ENCODE data around the gene TUBGCP4. TPM values are rescaled to one million over a fixed set of nuclear protein-coding genes. Genes with fewer than 3 reads are reported as not detected.

TUBGCP4 gene
- total RNA-seq, 5 donors from 2014 or later (not counting 1 experiment from before 2014, with no cell fraction given) = 10.4 to 24.3 (median 21.3) TPM

- H3K4me1 Mint-ChIP-seq = no peaks in the 10 kb centered on the region
- no peak for ATAC-seq (replicated peaks in 1 of 4)
- WGBS (ENCODE audit: insufficient coverage) = 100% methylated on average over 1 of the region's 2 CpGs
Measured at GRCh38 chr15:43346305-43346704, 24.6 kb upstream of the TUBGCP4 start.

GRCh38 chr15:43347114-43347513, 23.8 kb upstream of the TUBGCP4 start:
- no peak overlapping the region for H3K27ac ChIP-seq (ENCODE audit: low read length)
- no peak overlapping the region for H3K27ac Mint-ChIP-seq
- no peaks in the 10 kb centered on the region for H3K4me1 ChIP-seq (ENCODE audit: control insufficient read depth in 1 of 2, extremely low read depth in 1 of 2, insufficient read depth in 2 of 2, low read length in 2 of 2)
- DNase-seq (no peak), ATAC-seq (replicated peaks in 1 of 4) (no peak)
- H3K4me1 Mint-ChIP-seq = no peaks in the 10 kb centered on the region
- peaks cover 42% of the 10 kb centered on the region for H3K36me3 Mint-ChIP-seq
- H3K4me3 ChIP-seq (ENCODE audit: control insufficient read depth in 1 of 2, extremely low read depth in 1 of 2, low read length in 1 of 2) = no peak overlapping the region
- CTCF ChIA-PET = interaction anchor here in 1 of 2 donors (0.6 kb wide), 1 partner anchor 1972 kb away, joined by 5 read pairs; no protein-coding TSS in a partner anchor
- no peaks in the 10 kb centered on the region for H3K27me3 ChIP-seq (replicated peaks in 1 of 2; ENCODE audit: control insufficient read depth in 2 of 2, extremely low read depth in 1 of 2, insufficient read depth in 2 of 2, low read length in 1 of 2)
- H3K9me3 ChIP-seq = no peaks in the 10 kb centered on the region
- no peak overlapping the region for H3K4me3 Mint-ChIP-seq
- POLR2A ChIA-PET = no interaction called here
- H3K27me3 Mint-ChIP-seq = no peaks in the 10 kb centered on the region
- WGBS (ENCODE audit: insufficient coverage) = 83% methylated on average over 1 of the region's 3 CpGs
- H3K36me3 ChIP-seq (ENCODE audit: control insufficient read depth in 2 of 2, extremely low read depth in 1 of 2, insufficient read depth in 1 of 2, low read length in 1 of 2) = peaks cover 3 to 10% of the 10 kb centered on the region in 2 donors
- H3K9me3 Mint-ChIP-seq = no peaks in the 10 kb centered on the region

More at GRCh38 chr15:43346305-43346704, 24.6 kb upstream of the TUBGCP4 start:
- no peak overlapping the region for H3K4me3 ChIP-seq (ENCODE audit: control insufficient read depth in 1 of 2, extremely low read depth in 1 of 2, low read length in 1 of 2)
- CTCF ChIA-PET = no interaction called here
- Mint-ChIP-seq H3K9me3 (no peaks in the 10 kb centered on the region), H3K36me3 (peaks cover 36% of the 10 kb centered on the region), H3K4me3 (no peak overlapping the region), H3K27ac (no peak overlapping the region), H3K27me3 (no peaks in the 10 kb centered on the region)
- no peaks in the 10 kb centered on the region for H3K4me1 ChIP-seq (ENCODE audit: control insufficient read depth in 1 of 2, extremely low read depth in 1 of 2, insufficient read depth in 2 of 2, low read length in 2 of 2)
- H3K9me3 ChIP-seq = no peaks in the 10 kb centered on the region
- POLR2A ChIA-PET = no interaction called here
- DNase-seq = no peak
- no peak overlapping the region for H3K27ac ChIP-seq (ENCODE audit: low read length)
- H3K27me3 ChIP-seq (replicated peaks in 1 of 2; ENCODE audit: control insufficient read depth in 2 of 2, extremely low read depth in 1 of 2, insufficient read depth in 2 of 2, low read length in 1 of 2) = no peaks in the 10 kb centered on the region
- H3K36me3 ChIP-seq (ENCODE audit: control insufficient read depth in 2 of 2, extremely low read depth in 1 of 2, insufficient read depth in 1 of 2, low read length in 1 of 2) = peaks cover 3 to 13% of the 10 kb centered on the region in 2 donors

DNA sequence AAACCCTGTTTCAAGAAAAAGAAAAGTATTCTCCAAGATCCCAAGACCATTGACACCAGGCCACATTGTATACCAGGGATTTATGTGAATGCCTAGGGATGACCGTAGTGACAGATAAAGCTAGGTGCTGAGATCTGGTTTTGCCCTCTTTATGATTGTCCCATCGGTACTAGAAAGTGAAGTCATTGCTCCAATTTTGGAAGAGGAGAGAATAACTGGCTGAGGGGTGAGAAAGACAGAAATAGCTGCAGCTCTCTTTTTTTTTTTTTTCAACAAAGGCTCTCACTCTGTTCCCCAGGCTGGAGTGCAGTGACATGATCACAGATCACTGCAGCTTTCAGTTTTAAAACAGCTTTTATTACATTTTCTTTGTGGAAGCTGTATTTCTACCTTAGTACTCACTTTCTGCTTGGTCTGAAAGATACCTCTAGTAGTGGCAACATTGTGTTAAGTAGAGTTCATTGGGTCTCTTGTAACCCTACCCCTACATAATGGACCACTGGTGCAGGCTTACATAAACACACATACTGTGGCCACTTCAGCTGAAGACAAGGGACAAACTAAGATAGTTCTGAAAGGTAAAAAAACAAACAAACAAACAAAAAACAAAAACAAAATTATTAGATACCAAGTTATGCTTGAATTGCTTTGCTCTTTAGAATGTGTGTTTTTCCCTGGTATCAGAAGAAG, 18.1 kb upstream of the TUBGCP4 start:
- H3K27ac ChIP-seq (ENCODE audit: low read length) = no peak overlapping the region
- CTCF ChIA-PET = no interaction called here
- no peak overlapping the region for H3K4me3 Mint-ChIP-seq
- no peaks in the 10 kb centered on the region for H3K27me3 Mint-ChIP-seq
- POLR2A ChIA-PET = no interaction called here
- peaks cover 6% of the 10 kb centered on the region in 2 experiments for H3K4me1 ChIP-seq (ENCODE audit: control insufficient read depth in 1 of 2, extremely low read depth in 1 of 2, insufficient read depth in 2 of 2, low read length in 2 of 2)
- ATAC-seq (replicated peaks in 1 of 4) = no peak
- H3K27me3 ChIP-seq (replicated peaks in 1 of 2; ENCODE audit: control insufficient read depth in 2 of 2, extremely low read depth in 1 of 2, insufficient read depth in 2 of 2, low read length in 1 of 2) = no peaks in the 10 kb centered on the region
- WGBS (ENCODE audit: insufficient coverage) = no CpG with 5 or more reads among the region's 2 CpGs
- no peaks in the 10 kb centered on the region for H3K9me3 ChIP-seq
- H3K4me3 ChIP-seq (ENCODE audit: control insufficient read depth in 1 of 2, extremely low read depth in 1 of 2, low read length in 1 of 2) = no peak overlapping the region
- no peak for DNase-seq
- peak overlapping the region in 1 of 2 donors; percentile 49 for H3K27ac Mint-ChIP-seq
- peaks cover 16 to 34% (median 18%) of the 10 kb centered on the region in 3 donors for H3K4me1 Mint-ChIP-seq
- peaks cover 0 to 4% (median 1%) of the 10 kb centered on the region in 3 donors for H3K9me3 Mint-ChIP-seq
- H3K36me3 Mint-ChIP-seq = peaks cover 43% of the 10 kb centered on the region
- H3K36me3 ChIP-seq (ENCODE audit: control insufficient read depth in 2 of 2, extremely low read depth in 1 of 2, insufficient read depth in 1 of 2, low read length in 1 of 2) = peaks cover 0 to 5% of the 10 kb centered on the region in 2 donors

- H3K4me1 Mint-ChIP-seq = peaks cover 0 to 9% (median 0%) of the 10 kb centered on the region in 3 donors
- H3K4me1 ChIP-seq (ENCODE audit: control insufficient read depth in 1 of 2, extremely low read depth in 1 of 2, insufficient read depth in 2 of 2, low read length in 2 of 2) = no peaks in the 10 kb centered on the region
- ChIA-PET CTCF (interaction anchor here in 1 of 2 donors (1.2 kb wide), 1 partner anchor 15 kb away, joined by 3 read pairs; no protein-coding TSS in a partner anchor), POLR2A (interaction anchor here in 1 of 2 donors (0.6 kb wide), 1 partner anchor 68 kb away, joined by 4 read pairs; no protein-coding TSS in a partner anchor)
- WGBS (ENCODE audit: insufficient coverage) = no CpG with 5 or more reads among the region's 4 CpGs
- no peak overlapping the region for H3K27ac ChIP-seq (ENCODE audit: low read length)
- ATAC-seq (replicated peaks in 1 of 4) = no peak
- no peaks in the 10 kb centered on the region for H3K27me3 ChIP-seq (replicated peaks in 1 of 2; ENCODE audit: control insufficient read depth in 2 of 2, extremely low read depth in 1 of 2, insufficient read depth in 2 of 2, low read length in 1 of 2)
- H3K27me3 Mint-ChIP-seq = no peaks in the 10 kb centered on the region
- no peak overlapping the region for H3K4me3 Mint-ChIP-seq
- no peak for DNase-seq
- H3K4me3 ChIP-seq (ENCODE audit: control insufficient read depth in 1 of 2, extremely low read depth in 1 of 2, low read length in 1 of 2) = no peak overlapping the region
- H3K9me3 Mint-ChIP-seq = peaks cover 20 to 56% (median 53%) of the 10 kb centered on the region in 3 donors
- H3K27ac Mint-ChIP-seq = no peak overlapping the region
- H3K9me3 ChIP-seq = peaks cover 13% of the 10 kb centered on the region
- peaks cover 75% of the 10 kb centered on the region for H3K36me3 Mint-ChIP-seq
- peaks cover 0 to 13% of the 10 kb centered on the region in 2 donors for H3K36me3 ChIP-seq (ENCODE audit: control insufficient read depth in 2 of 2, extremely low read depth in 1 of 2, insufficient read depth in 1 of 2, low read length in 1 of 2)
Measured at GRCh38 chr15:43360821-43361220, 10.1 kb upstream of the TUBGCP4 start.

DNA sequence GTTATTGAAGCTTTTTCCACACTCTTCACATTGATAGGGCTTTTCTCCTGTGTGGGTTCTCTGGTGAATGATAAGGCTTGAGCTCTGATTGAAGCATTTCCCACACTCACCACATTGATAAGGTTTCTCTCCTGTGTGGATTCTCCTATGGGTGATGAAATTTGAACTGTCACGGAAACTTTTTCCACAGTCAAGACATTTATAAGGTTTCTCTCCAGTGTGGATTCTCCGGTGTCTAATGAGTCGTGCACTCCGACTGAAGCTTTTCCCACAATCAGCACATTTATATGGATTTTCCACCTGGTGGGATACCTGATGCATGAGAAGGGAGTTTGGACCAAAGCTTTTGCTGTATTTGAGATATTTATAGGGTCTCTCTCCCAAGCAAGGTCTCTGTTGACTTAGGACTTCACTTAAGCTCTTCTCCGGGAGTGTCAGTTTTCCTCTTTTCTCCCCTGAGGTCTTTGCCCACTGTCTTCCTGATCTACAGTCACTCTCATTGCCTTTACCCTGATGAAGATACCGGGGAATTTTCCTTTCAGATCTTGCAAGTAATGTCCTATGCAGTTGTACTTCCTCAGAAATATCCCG, 9.5 kb upstream of the TUBGCP4 start:
- DNase-seq = no peak
- WGBS (ENCODE audit: insufficient coverage) = 100% methylated on average over 1 of the region's 7 CpGs
- no peaks in the 10 kb centered on the region for H3K27me3 Mint-ChIP-seq
- H3K27ac Mint-ChIP-seq = no peak overlapping the region
- peaks cover 22 to 62% (median 54%) of the 10 kb centered on the region in 3 donors for H3K9me3 Mint-ChIP-seq
- no peaks in the 10 kb centered on the region for H3K27me3 ChIP-seq (replicated peaks in 1 of 2; ENCODE audit: control insufficient read depth in 2 of 2, extremely low read depth in 1 of 2, insufficient read depth in 2 of 2, low read length in 1 of 2)
- peaks cover 5 to 14% of the 10 kb centered on the region in 2 donors for H3K36me3 ChIP-seq (ENCODE audit: control insufficient read depth in 2 of 2, extremely low read depth in 1 of 2, insufficient read depth in 1 of 2, low read length in 1 of 2)
- peaks cover 76% of the 10 kb centered on the region for H3K36me3 Mint-ChIP-seq
- H3K4me1 ChIP-seq (ENCODE audit: control insufficient read depth in 1 of 2, extremely low read depth in 1 of 2, insufficient read depth in 2 of 2, low read length in 2 of 2) = no peaks in the 10 kb centered on the region
- no peak overlapping the region for H3K4me3 ChIP-seq (ENCODE audit: control insufficient read depth in 1 of 2, extremely low read depth in 1 of 2, low read length in 1 of 2)
- ChIA-PET CTCF (interaction anchor here in 1 of 2 donors (1.2 to 1.7 kb wide), 2 partner anchors 9 to 15 kb away, joined by 3 to 4 read pairs; partner anchors contain the start of genes TUBGCP4 and ZSCAN29), POLR2A (interaction anchor here in 1 of 2 donors (0.6 kb wide), 1 partner anchor 67 kb away, joined by 4 read pairs; no protein-coding TSS in a partner anchor)
- peaks cover 13% of the 10 kb centered on the region for H3K9me3 ChIP-seq
- no peak for ATAC-seq (replicated peaks in 1 of 4)
- peaks cover 0 to 11% (median 2%) of the 10 kb centered on the region in 3 donors for H3K4me1 Mint-ChIP-seq
- no peak overlapping the region for H3K4me3 Mint-ChIP-seq
- H3K27ac ChIP-seq (ENCODE audit: low read length) = no peak overlapping the region

DNA sequence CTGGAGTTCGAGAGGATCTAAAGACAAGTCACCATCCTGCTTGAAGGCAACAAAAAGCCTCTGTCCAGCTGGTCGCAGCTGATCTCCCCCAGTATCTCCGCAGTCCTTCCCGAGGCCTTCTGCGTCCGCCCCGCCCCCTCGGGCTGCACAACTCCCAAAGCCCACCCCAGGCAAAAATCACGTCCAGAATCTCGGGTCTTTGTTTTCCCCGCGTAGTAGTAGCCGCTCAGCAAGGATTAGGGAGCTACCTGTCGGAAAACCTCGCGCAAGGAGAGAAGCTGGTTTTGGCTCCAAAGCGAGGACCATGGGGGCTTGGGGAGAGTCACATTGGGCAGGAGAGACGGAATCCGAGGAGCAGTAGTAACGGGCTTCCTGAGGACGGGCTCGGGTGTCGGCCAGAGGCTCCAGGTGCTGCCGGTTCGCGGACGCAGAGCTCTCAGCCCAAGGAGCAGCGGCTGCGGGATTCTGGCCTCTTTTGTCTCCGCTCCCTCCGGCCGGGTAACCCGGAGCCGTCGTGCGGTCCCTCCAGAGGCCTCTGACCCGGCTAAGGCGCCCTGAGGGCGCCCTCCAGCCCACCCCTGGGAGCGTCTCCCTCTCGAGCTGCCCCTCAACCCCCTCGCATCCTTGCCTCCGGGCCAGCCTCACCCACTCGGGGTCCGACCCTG, 459 bp upstream of the TUBGCP4 start:
- peaks cover 38% of the 10 kb centered on the region for H3K36me3 Mint-ChIP-seq
- POLR2A ChIA-PET = no interaction called here

More for the DNA sequence above, 459 bp upstream of the TUBGCP4 start:
- H3K4me3 ChIP-seq (ENCODE audit: control insufficient read depth in 1 of 2, extremely low read depth in 1 of 2, low read length in 1 of 2) = peak overlapping the region; percentile 86 to 94
- H3K4me1 ChIP-seq (ENCODE audit: control insufficient read depth in 1 of 2, extremely low read depth in 1 of 2, insufficient read depth in 2 of 2, low read length in 2 of 2) = peaks cover 17 to 26% of the 10 kb centered on the region in 2 experiments
- no peaks in the 10 kb centered on the region for H3K27me3 ChIP-seq (replicated peaks in 1 of 2; ENCODE audit: control insufficient read depth in 2 of 2, extremely low read depth in 1 of 2, insufficient read depth in 2 of 2, low read length in 1 of 2)
- Mint-ChIP-seq H3K27me3 (no peaks in the 10 kb centered on the region), H3K27ac (peak overlapping the region; percentile 60 to 84), H3K4me1 (peaks cover 56 to 61% (median 56%) of the 10 kb centered on the region in 3 donors), H3K4me3 (peak overlapping the region; percentile 88 to 91 (median 91)), H3K9me3 (peaks cover 15 to 33% (median 21%) of the 10 kb centered on the region in 3 donors)
- peaks cover 3% of the 10 kb centered on the region for H3K9me3 ChIP-seq
- H3K27ac ChIP-seq (ENCODE audit: low read length) = peak overlapping the region; percentile 51
- WGBS (ENCODE audit: insufficient coverage) = 5% methylated on average over 41 of the region's 45 CpGs
- ATAC-seq (replicated peaks in 1 of 4) = peak; percentile 25 to 54 (median 36)
- CTCF ChIA-PET = interaction anchor here in 1 of 2 donors (1.1 to 1.6 kb wide), 2 partner anchors 9 to 20 kb away, joined by 3 to 4 read pairs; no protein-coding TSS in a partner anchor
- peaks cover 8 to 10% of the 10 kb centered on the region in 2 donors for H3K36me3 ChIP-seq (ENCODE audit: control insufficient read depth in 2 of 2, extremely low read depth in 1 of 2, insufficient read depth in 1 of 2, low read length in 1 of 2)
- peak in 5 of 35 experiments; percentile 1 to 28 (median 3) for DNase-seq
